AG04449 (cell line): Measurements from ENCODE around the gene S100PBP.

Source experiments
- CTCF ChIA-PET: fragments of 350-600 bp; formaldehyde crosslinking; extraction: SDS; loops from one replicate; lab custom pipeline; 2021; ENCODE audit warnings: antibody characterized with exemption; lab: Yijun Ruan, JAX
- POLR2A ChIA-PET: fragments of 400-600, 350-600 bp; formaldehyde crosslinking; extraction: SDS; loops from one replicate; lab custom pipeline; 2020; ENCODE audit warnings: antibody characterized with exemption, inconsistent platforms; lab: Yijun Ruan, JAX
- DNase-seq: peaks from one replicate; pipeline ENCODE4 v3.0.0-alpha.2; 2010; ENCODE audit warnings: low read depth, low spot score
- H3K4me3 ChIP-seq: 2 replicates; pipeline ENCODE4 v1.5.1; 2011; ENCODE audit warnings: low read depth, mild to moderate bottlenecking, control low read depth, low read length
- CTCF ChIP-seq: IDR thresholded peaks from one replicate; pipeline ENCODE4 v1.5.1; 2011; ENCODE audit warnings: mild to moderate bottlenecking, moderate library complexity, low read length, control low read depth, inconsistent platforms; ENCODE audit not compliant: insufficient read depth; ENCODE audit errors: missing control alignments

S100PBP gene

DNA sequence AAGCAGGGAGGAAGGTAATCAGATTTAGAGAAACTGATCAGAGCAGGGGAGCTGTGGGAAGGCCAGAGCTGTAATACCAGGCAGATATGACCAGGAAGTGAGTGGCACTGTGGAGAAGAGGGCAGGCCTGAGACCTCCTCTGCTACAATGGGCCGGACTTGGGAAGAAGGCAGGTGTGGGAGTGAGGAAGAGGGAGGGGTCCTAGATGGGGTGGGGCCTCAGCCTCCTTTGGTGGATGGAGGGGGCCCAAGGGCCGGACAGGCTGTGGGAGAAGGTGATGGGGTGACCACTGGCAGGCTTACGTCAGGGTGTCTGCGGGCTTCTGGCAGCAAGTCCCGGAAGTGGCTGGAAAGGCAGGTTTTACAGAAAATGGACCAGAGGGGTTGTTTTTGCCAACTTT, 63.8 kb downstream of the S100PBP start:
- no peak for DNase-seq
- no peak overlapping the region for H3K4me3 ChIP-seq
- ChIA-PET CTCF (interaction anchor here (1.4 to 3.3 kb wide), 5 partner anchors 9 to 206 kb away, joined by 3 to 25 read pairs (median 5); partner anchors contain the start of gene FNDC5), POLR2A (no interaction called here)
- no peak for TF ChIP-seq CTCF

- no peak for DNase-seq
- no peak for TF ChIP-seq CTCF
- ChIA-PET POLR2A (no interaction called here), CTCF (interaction anchor here (1.0 to 3.3 kb wide), 7 partner anchors 8 to 205 kb away, joined by 3 to 25 read pairs (median 3); partner anchors contain the start of gene FNDC5)
- H3K4me3 ChIP-seq: no peak overlapping the region
These were observed 64.7 kb downstream of the S100PBP start for GRCh38 chr1:32881871-32882850.

GRCh38 chr1:32883338-32884031, 66.0 kb downstream of the S100PBP start:
- CTCF ChIA-PET: no interaction called here
- TF ChIP-seq CTCF: no peak
- no peak for DNase-seq
- POLR2A ChIA-PET: no interaction called here
- no peak overlapping the region for H3K4me3 ChIP-seq

DNA sequence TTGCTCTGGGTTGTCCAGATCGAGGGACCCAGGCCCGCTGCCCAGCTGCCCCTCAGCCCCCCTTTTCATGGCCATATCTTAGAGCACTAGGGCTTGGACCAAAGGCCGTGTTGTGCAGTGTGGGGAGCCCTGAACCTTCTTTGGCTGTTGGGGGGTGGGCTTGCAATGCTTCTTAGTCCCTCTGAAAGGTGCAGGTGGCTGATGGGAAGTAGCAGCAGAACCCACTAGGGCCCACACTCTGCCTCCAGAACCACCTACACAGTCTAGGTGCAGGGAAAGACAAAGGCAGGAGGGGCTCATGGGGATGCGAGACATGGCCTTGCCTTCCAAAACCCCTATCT, 66.5 kb downstream of the S100PBP start:
- CTCF ChIA-PET: interaction anchor here (0.9 to 1.6 kb wide), 2 partner anchors 9 to 202 kb away, joined by 3 to 4 read pairs; no protein-coding TSS in a partner anchor
- TF ChIP-seq CTCF: no peak
- DNase-seq: no peak
- no peak overlapping the region for H3K4me3 ChIP-seq
- POLR2A ChIA-PET: no interaction called here

GRCh38 chr1:32884726-32885125, 67.3 kb downstream of the S100PBP start:
- no peak for DNase-seq
- ChIA-PET CTCF (interaction anchor here (0.9 to 11.7 kb wide), 5 partner anchors 9 to 201 kb away, joined by 3 to 179 read pairs (median 3); partner anchors contain the start of gene FNDC5), POLR2A (no interaction called here)
- TF ChIP-seq CTCF: no peak
- no peak overlapping the region for H3K4me3 ChIP-seq

GRCh38 chr1:32885676-32886003, 68.2 kb downstream of the S100PBP start:
- H3K4me3 ChIP-seq: no peak overlapping the region
- DNase-seq: no peak
- CTCF ChIA-PET: interaction anchor here (1.3 to 11.7 kb wide), 5 partner anchors 9 to 201 kb away, joined by 3 to 179 read pairs (median 4); partner anchors contain the start of gene FNDC5
- POLR2A ChIA-PET: no interaction called here
- no peak for TF ChIP-seq CTCF
